NB4 (cell line): ENCODE measurements around the gene WIPF1.

ENCODE experiments used
- CTCF ChIP-seq: IDR thresholded peaks from one replicate; pipeline ENCODE4 v1.5.1; 2012; ENCODE audit warnings: low read depth, low read length
- MAX ChIP-seq: IDR thresholded peaks from 2 replicates; pipeline ENCODE4 v1.6.1; 2011; ENCODE audit warnings: low read depth, low read length
- MYC ChIP-seq: IDR thresholded peaks from 2 replicates; pipeline ENCODE4 v1.6.1; 2011; ENCODE audit warnings: low read depth, low read length
- POLR2A ChIP-seq: IDR thresholded peaks from 2 replicates; pipeline ENCODE4 v1.6.1; 2011; ENCODE audit warnings: mild to moderate bottlenecking; ENCODE audit not compliant: insufficient read length; ENCODE audit errors: extremely low read depth

- TF ChIP-seq CTCF = no peak
- TF ChIP-seq POLR2A = no peak
- no peak for TF ChIP-seq MAX
- TF ChIP-seq MYC = no peak
Measured at GRCh38 chr2:174568425-174568824, 29.2 kb downstream of the WIPF1 start.
